H9 (cell line): Measurements from ENCODE around the gene BCAR1. TPM values are rescaled to one million over a fixed set of nuclear protein-coding genes. Genes with fewer than 3 reads are reported as not detected.

ENCODE experiments used
- DNase-seq: peaks from one replicate; pipeline ENCODE4 v3.0.0-alpha.2; 2017
- H2AFZ ChIP-seq: one replicate; pipeline ENCODE4 v1.6.1; 2013; ENCODE audit warnings: mild to moderate bottlenecking, low read length, control low read depth, moderate library complexity
- H2AK5ac ChIP-seq: 2 replicates; pipeline ENCODE4 v1.6.1; 2013; ENCODE audit warnings: low read length, control low read depth, mixed read lengths; ENCODE audit not compliant: insufficient read length
- H2BK120ac ChIP-seq: one replicate; pipeline ENCODE4 v1.6.1; 2013; ENCODE audit warnings: low read depth, mild to moderate bottlenecking, low read length, control low read depth, inconsistent platforms; ENCODE audit not compliant: poor library complexity, severe bottlenecking
- H2BK12ac ChIP-seq: 2 replicates; pipeline ENCODE4 v1.6.1; 2013; ENCODE audit warnings: low read length, control low read depth, mixed read lengths, low read depth; ENCODE audit not compliant: insufficient read length
- H2BK15ac ChIP-seq: 2 replicates; pipeline ENCODE4 v1.6.1; 2013; ENCODE audit warnings: low read depth, low read length, control low read depth
- H2BK20ac ChIP-seq: one replicate; pipeline ENCODE4 v1.6.1; 2013; ENCODE audit warnings: low read depth, mild to moderate bottlenecking, low read length, control low read depth, inconsistent platforms; ENCODE audit not compliant: poor library complexity, severe bottlenecking
- H2BK5ac ChIP-seq: 2 replicates; pipeline ENCODE4 v1.6.1; 2013; ENCODE audit warnings: low read length, control low read depth, mixed read lengths; ENCODE audit not compliant: insufficient read length
- H3K14ac ChIP-seq: 2 replicates; pipeline ENCODE4 v1.6.1; 2013; ENCODE audit warnings: low read length, control low read depth; ENCODE audit not compliant: insufficient read depth
- H3K18ac ChIP-seq: 2 replicates; pipeline ENCODE4 v1.6.1; 2013; ENCODE audit warnings: low read depth, mild to moderate bottlenecking, mixed read lengths, low read length, control low read depth; ENCODE audit not compliant: insufficient read length
- H3K23ac ChIP-seq: 2 replicates; pipeline ENCODE4 v1.6.1; 2013; ENCODE audit warnings: low read length, control low read depth, mixed read lengths, low read depth; ENCODE audit not compliant: insufficient read length
- H3K23me2 ChIP-seq: 2 replicates; pipeline ENCODE4 v1.6.1; 2013; ENCODE audit warnings: low read depth, mild to moderate bottlenecking, mixed read lengths, low read length, control low read depth; ENCODE audit not compliant: insufficient read length, poor library complexity, severe bottlenecking
- H3K27ac ChIP-seq: 2 replicates; pipeline ENCODE4 v1.5.1; 2013; ENCODE audit warnings: low read length, control low read depth, mixed read lengths, low read depth; ENCODE audit not compliant: insufficient read length
- H3K27me3 ChIP-seq: 2 replicates; pipeline ENCODE4 v1.6.1; 2013; ENCODE audit warnings: low read length, control low read depth, inconsistent platforms; ENCODE audit not compliant: insufficient read depth
- H3K4ac ChIP-seq: 2 replicates; pipeline ENCODE4 v1.6.1; 2013; ENCODE audit warnings: low read depth, mild to moderate bottlenecking, control low read depth, inconsistent platforms, low read length, moderate library complexity
- H3K4me1 ChIP-seq: 2 replicates; pipeline ENCODE4 v1.6.1; 2013; ENCODE audit warnings: low read length, control low read depth, inconsistent platforms; ENCODE audit not compliant: insufficient read depth
- H3K4me2 ChIP-seq: 2 replicates; pipeline ENCODE4 v1.6.1; 2013; ENCODE audit warnings: low read length, control low read depth, mixed read lengths; ENCODE audit not compliant: insufficient read length, insufficient read depth
- H3K56ac ChIP-seq: 2 replicates; pipeline ENCODE4 v1.6.1; 2013; ENCODE audit warnings: low read depth, mild to moderate bottlenecking, mixed read lengths, low read length, control low read depth; ENCODE audit not compliant: insufficient read length
- H3K79me1 ChIP-seq: 2 replicates; pipeline ENCODE4 v1.6.1; 2013; ENCODE audit warnings: low read depth, mild to moderate bottlenecking, moderate library complexity, low read length, control low read depth, inconsistent platforms; ENCODE audit not compliant: insufficient read depth, poor library complexity, severe bottlenecking
- H3K79me2 ChIP-seq: 2 replicates; pipeline ENCODE4 v1.6.1; 2013; ENCODE audit warnings: low read length, control low read depth, inconsistent platforms; ENCODE audit not compliant: insufficient read depth
- H3K9ac ChIP-seq: 2 replicates; pipeline ENCODE4 v1.6.1; 2013; ENCODE audit warnings: low read length, control low read depth, mixed read lengths; ENCODE audit not compliant: insufficient read length; ENCODE audit errors: extremely low read depth
- H3K9me3 ChIP-seq: one replicate; pipeline ENCODE4 v1.6.1; 2013; ENCODE audit warnings: low read depth, low read length, inconsistent platforms; ENCODE audit not compliant: control insufficient read depth
- H3T11ph ChIP-seq: one replicate; pipeline ENCODE4 v1.6.1; 2013; ENCODE audit warnings: mild to moderate bottlenecking, low read length, control low read depth, inconsistent platforms
- H4K20me1 ChIP-seq: one replicate; pipeline ENCODE4 v1.6.1; 2013; ENCODE audit not compliant: control insufficient read depth, insufficient read length, insufficient read depth
- H4K5ac ChIP-seq: 2 replicates; pipeline ENCODE4 v1.6.1; 2013; ENCODE audit warnings: low read depth, mild to moderate bottlenecking, mixed read lengths, low read length, control low read depth; ENCODE audit not compliant: insufficient read length
- H4K8ac ChIP-seq: replicated peaks from 2 replicates; pipeline ENCODE4 v1.6.1; 2013; ENCODE audit warnings: low read length, control low read depth, mixed read lengths, low read depth; ENCODE audit not compliant: insufficient read length
- H4K91ac ChIP-seq: 2 replicates; pipeline ENCODE4 v1.6.1; 2013; ENCODE audit warnings: low read depth, mild to moderate bottlenecking, moderate library complexity, mixed read lengths, low read length, control low read depth; ENCODE audit not compliant: insufficient read length
- H3K27ac Mint-ChIP-seq, 3 experiments: 2 replicates in 2 of 3; 3 replicates in 1 of 3; pipeline ENCODE4 v1.8.0; 2020 to 2021; ENCODE audit warnings: mixed read lengths in 3 of 3, mild to moderate bottlenecking in 1 of 3, moderate library complexity in 1 of 3
- H3K27me3 Mint-ChIP-seq: 2 replicates; pipeline ENCODE4 v1.8.0; 2021; ENCODE audit warnings: low read depth, mild to moderate bottlenecking, moderate library complexity, mixed read lengths
- H3K36me3 Mint-ChIP-seq, 3 experiments: 2 replicates in 2 of 3; 3 replicates in 1 of 3; pipeline ENCODE4 v1.8.0; 2020 to 2021; ENCODE audit warnings: low read depth in 3 of 3, mixed read lengths in 3 of 3; ENCODE audit not compliant: insufficient read depth in 1 of 3
- H3K4me1 Mint-ChIP-seq, 2 experiments: 2 replicates each; pipeline ENCODE4 v1.8.0; 2020; ENCODE audit warnings: mixed read lengths in 2 of 2
- H3K4me3 Mint-ChIP-seq, 2 experiments: 2 replicates in 1 of 2; 3 replicates in 1 of 2; pipeline ENCODE4 v1.8.0; 2020 to 2021; ENCODE audit warnings: mild to moderate bottlenecking in 2 of 2, mixed read lengths in 2 of 2, moderate library complexity in 1 of 2
- H3K9me3 Mint-ChIP-seq, 2 experiments: 2 replicates in 1 of 2; 3 replicates in 1 of 2; pipeline ENCODE4 v1.8.0; 2020; ENCODE audit warnings: mild to moderate bottlenecking in 2 of 2, mixed read lengths in 2 of 2, moderate library complexity in 1 of 2
- WGBS: extraction: QIAGEN DNeasy Blood & Tissue Kit; methylation state at CpG from one replicate; pipeline ENCODE4 v1.1.7; 2013; ENCODE audit warnings: missing lambda C conversion rate, low lambda C conversion rate, mixed read lengths; ENCODE audit not compliant: insufficient read length; ENCODE audit errors: extremely low coverage; 5-methylcytosine and 5-hydroxymethylcytosine counted together
- total RNA-seq: library from RNA; stranded (reverse); gene quantifications from 2 replicates; pipeline ENCODE4 v1.2.1, GENCODE V29; 2021
- TF ChIP-seq, protein P1 (sequence below): fragments of 200-600 bp; sonication (generic); conservative IDR thresholded peaks from 3 replicates; pipeline ENCODE4 v1.8.0; 2021; ENCODE audit warnings: antibody characterized with exemption, mild to moderate bottlenecking

Gene BCAR1
- total RNA-seq, 1 experiment from 2014 or later = 97.1 TPM

DNA sequence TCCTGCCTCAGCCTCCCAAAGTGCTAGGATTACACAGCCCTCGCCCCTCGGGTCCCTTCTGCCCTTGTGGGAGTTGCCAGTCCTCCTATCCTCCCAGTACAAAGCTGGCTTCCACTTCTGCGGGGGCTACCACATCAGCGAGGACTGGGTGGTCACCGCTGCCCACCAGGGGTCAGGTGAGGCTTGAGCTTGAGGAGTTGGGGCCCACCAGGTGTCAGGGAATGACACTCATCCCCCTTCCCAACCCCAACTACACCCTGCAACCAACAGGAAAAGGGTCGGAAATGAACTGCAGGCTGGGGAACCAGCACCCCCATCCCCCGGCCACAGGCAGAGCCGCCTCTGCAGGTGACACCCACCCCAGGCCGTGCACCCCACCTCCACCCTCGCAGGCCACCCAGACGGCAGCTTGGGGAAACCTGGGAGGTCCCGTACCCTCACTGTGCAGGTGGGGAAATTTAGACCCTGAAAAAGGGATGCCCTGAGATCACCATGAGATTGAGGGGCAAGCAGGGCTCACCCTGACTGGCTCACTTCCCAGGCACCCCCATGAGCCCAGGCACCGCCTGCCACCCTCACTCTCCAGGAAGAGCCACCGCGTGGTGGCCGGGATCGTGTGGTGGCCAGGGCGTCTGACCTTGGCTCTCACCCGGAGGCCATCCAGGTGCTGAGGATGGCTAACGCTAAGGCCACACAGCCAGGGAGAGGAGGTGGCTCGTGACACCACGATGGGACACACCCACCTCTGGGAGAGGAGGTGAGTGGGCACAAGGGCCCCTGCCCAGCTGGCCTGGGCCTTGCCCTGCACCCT, 24.7 kb downstream of the BCAR1 start:
- Histone ChIP-seq H2BK5ac (no peak overlapping the region), H3T11ph (no peak overlapping the region), H3K56ac (no peak overlapping the region), H2BK12ac (no peak overlapping the region), H3K14ac (no peak overlapping the region), H4K20me1 (no peaks in the 10 kb centered on the region), H2BK120ac (no peak overlapping the region), H2AFZ (no peak overlapping the region), H4K8ac (no peak overlapping the region), H3K27me3 (no peaks in the 10 kb centered on the region), H3K4me1 (no peaks in the 10 kb centered on the region), H3K79me1 (no peaks in the 10 kb centered on the region), H3K4me2 (no peak overlapping the region), H4K91ac (no peak overlapping the region), H4K5ac (no peak overlapping the region), H2AK5ac (no peak overlapping the region), H3K79me2 (no peaks in the 10 kb centered on the region), H3K4ac (no peak overlapping the region), H2BK15ac (no peak overlapping the region), H3K9me3 (no peaks in the 10 kb centered on the region), H3K23ac (no peak overlapping the region), H3K18ac (no peak overlapping the region), H3K27ac (no peak overlapping the region), H3K23me2 (no peaks in the 10 kb centered on the region), H3K9ac (no peak overlapping the region), H2BK20ac (no peak overlapping the region)
- H3K27ac Mint-ChIP-seq = no peak overlapping the region; a peak in 1 of 7 replicates
- peaks cover 4 to 30% (median 23%) of the 10 kb centered on the region in 3 experiments; a peak in 6 of 7 replicates for H3K36me3 Mint-ChIP-seq
- H3K4me3 Mint-ChIP-seq = no peak overlapping the region
- no peaks in the 10 kb centered on the region; a peak in 1 of 5 replicates for H3K9me3 Mint-ChIP-seq
- H3K27me3 Mint-ChIP-seq = 0 out of 2 replicates have a peak, but pooled peaks cover 2% of the 10 kb centered on the region
- DNase-seq = peak; percentile 33
- H3K4me1 Mint-ChIP-seq = no peaks in the 10 kb centered on the region
- TF ChIP-seq, protein P1, sequence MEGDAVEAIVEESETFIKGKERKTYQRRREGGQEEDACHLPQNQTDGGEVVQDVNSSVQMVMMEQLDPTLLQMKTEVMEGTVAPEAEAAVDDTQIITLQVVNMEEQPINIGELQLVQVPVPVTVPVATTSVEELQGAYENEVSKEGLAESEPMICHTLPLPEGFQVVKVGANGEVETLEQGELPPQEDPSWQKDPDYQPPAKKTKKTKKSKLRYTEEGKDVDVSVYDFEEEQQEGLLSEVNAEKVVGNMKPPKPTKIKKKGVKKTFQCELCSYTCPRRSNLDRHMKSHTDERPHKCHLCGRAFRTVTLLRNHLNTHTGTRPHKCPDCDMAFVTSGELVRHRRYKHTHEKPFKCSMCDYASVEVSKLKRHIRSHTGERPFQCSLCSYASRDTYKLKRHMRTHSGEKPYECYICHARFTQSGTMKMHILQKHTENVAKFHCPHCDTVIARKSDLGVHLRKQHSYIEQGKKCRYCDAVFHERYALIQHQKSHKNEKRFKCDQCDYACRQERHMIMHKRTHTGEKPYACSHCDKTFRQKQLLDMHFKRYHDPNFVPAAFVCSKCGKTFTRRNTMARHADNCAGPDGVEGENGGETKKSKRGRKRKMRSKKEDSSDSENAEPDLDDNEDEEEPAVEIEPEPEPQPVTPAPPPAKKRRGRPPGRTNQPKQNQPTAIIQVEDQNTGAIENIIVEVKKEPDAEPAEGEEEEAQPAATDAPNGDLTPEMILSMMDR = no peak
- WGBS = no CpG with 5 or more reads among the region's 22 CpGs
